ENCODE results near the gene DCST2. TPM values are rescaled to one million over a fixed set of nuclear protein-coding genes. Genes with fewer than 3 reads are reported as not detected.

Gene DCST2
- total and polyA plus RNA-seq, 2 of the 8 experiments (the other 6 are each of a cell fraction or from before 2014, with no cell fraction given): 0.43 to 2.1 TPM

GRCh38 chr1:155018617-155019348 lies 14.8 kb downstream of the DCST2 start (continued):
- TF ChIP-seq SIX5 (IDR thresholded peaks at IDR 0.05; ENCODE audit: low read depth, low read length) (no peak), SUZ12 (IDR thresholded peaks at IDR 0.05; ENCODE audit: low read length) (no peak)

All from H1 (cell line).